Suprapubic skin (tissue), 4 donors: ENCODE measurements around the gene ZC3H12A.

Experiments used
- CTCF ChIP-seq, 2 donors: fragments of 200-600 bp in 1 of 2; fragments of 450-650 bp in 1 of 2; sonication (generic) in 1 of 2; IDR thresholded peaks; one replicate each; pipeline ENCODE4 v1.5.1; 2016 to 2019; ENCODE audit warnings: antibody characterized with exemption in 2 of 2, mild to moderate bottlenecking in 1 of 2, moderate library complexity in 1 of 2
- EP300 ChIP-seq: sonication (generic); formaldehyde crosslinking; IDR thresholded peaks from one replicate; pipeline ENCODE4 v1.6.1; 2017; ENCODE audit warnings: antibody characterized with exemption
- POLR2A ChIP-seq, 2 donors: fragments of 450-650 bp; IDR thresholded peaks; one replicate each; pipeline ENCODE4 v1.6.1; 2017; ENCODE audit warnings: antibody characterized with exemption in 2 of 2, mild to moderate bottlenecking in 2 of 2, moderate library complexity in 2 of 2
- POLR2AphosphoS5 ChIP-seq, 3 donors: sonication (generic); formaldehyde crosslinking; IDR thresholded peaks; one replicate each; pipeline ENCODE4 v1.6.1; 2017; ENCODE audit warnings: antibody characterized with exemption in 3 of 3

- TF ChIP-seq CTCF (IDR thresholded peaks at IDR 0.05) (no peak), POLR2A (IDR thresholded peaks at IDR 0.05) (no peak), EP300 (no peak), POLR2AphosphoS5 (IDR thresholded peaks at IDR 0.05) (peak in 1 of 3 donors; percentile 45)
These were observed 2.8 kb upstream of the ZC3H12A start for GRCh38 chr1:37471345-37472231.
